Kidney glomerular epithelial cell (primary cell): ENCODE data around the gene ILDR1.
"Not testable (repeated sequence)": the region's sequence is repeated elsewhere in the genome, so short reads cannot be mapped to it uniquely, and the experiment has no call there.

Experiments used
- DNase-seq: peaks from one replicate; lab custom pipeline; 2025; lab: John Stamatoyannopoulos, UW

Gene ILDR1

DNA sequence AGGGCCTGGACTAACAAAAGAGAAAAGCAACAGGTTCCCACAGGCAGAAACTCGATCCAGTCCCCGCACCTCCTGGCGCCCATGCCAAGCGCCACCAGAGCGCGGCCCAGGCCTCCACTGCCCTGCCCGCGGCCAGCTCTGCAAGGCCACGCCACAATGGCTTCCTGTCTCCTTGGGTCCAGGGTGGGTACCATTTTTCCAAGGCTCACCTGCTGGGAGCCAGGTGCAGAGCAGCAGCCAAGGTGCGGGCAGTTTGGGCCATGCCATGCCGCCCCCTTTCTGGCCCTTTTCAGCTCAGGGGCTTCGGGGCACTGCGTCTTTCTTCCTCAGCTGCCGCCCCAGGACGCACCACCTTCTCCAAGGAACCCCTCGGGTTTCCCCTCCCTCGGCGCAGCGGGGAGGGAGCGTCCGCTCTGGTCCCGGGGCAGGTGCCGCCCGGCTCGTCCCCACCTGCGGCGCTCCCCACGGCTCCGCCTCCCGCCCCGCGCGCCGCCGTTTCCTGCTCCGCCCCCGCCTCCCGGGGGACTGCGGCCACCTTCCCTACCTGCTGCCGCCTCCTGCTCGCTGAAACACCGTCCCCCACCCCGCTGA is at the start of gene ILDR1:
ILDR1 (minus strand) TSS at position 437 of the 591 bp plus-strand sequence; CDS start at position 267, 170 bp downstream.
- DNase-seq, result no peak

DNA sequence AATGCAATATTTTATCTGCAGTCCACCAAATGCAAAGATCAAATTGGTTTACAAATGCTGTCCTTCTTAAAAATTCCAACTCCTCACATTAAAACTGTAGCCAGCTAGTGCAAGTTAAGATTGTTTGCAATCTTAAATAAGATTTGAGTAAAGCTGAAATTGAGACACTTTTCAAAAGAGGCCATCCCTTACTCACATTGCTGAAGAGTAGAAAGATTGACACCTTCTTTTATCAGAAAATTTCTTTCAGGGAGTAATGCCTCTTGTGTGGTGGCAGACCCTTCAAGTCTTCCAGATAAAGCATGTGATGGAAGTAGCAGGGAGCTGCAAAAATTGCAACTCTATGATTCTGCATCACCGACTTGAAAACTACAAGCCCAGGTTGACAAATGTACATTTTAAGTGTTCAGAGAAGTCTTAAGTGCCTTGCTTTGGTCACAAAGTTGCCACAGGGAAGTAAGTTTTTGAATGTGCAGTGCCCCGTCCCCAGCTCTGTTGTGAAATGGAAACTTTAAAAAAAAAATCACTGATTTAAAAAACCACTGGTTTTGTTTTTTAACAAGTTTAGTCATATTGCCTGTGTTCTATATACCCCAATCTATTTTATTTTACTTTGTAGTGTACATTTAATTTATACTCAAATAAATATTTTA is 45.7 kb upstream of the ILDR1 start:
- no peak for DNase-seq

DNA sequence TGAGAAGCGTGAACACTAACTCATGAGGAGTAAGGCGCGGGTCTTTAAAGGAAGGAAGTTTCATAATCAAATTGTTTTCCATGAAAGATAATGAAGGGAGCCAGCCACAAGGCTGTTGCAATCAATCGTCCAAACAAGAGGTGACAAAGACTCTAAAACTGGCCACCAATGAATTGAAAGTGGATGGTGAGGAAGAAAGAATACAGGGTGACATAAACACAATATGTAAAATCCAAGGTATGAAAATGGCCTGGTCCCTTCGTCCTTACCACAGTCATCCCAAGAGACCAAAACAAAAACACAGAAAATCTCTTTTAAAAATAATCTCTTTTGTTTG is 45.1 kb upstream of the ILDR1 start:
- DNase-seq, result no peak

DNA sequence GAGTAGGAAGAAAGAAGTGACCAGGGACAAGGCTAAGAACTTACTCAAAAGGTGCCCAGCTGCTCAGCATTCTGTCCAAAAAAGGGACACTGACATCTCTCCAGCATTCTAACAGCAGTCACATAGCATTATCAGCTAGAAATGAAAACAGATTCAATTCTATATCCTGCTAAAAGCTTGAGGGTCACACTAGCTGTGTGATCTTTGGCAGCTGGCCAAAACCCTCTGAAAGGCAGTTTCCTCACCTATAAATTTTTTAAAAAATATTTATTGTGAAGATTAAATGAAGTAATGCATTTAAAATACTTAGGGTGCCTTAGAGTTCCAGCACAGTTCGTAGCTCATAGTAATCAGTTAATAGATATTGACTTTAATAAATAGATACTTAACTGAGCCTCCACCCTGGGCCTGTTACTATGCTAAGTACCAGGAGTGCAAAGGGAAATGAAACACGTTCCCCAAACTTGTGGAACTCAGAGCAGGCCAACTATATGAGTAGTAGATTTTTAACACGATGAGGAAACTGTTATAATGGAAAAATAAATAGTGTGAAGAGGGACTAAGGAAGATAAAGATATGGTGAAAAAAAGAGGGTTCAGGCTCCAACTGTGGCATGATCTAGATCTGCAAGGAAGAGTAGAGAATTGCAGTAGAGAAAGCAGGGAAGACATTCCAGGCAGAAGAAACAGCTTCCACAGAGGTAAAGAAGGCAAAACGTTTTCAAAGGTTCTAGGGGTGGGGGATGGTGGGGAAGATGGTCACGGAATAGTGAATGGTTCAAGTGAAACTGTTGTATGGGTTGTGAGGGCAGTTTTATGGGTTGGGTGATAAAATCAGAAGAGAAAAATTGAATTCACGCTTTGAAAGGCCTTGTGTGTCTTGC is 44.5 kb upstream of the ILDR1 start:
- no peak for DNase-seq

DNA sequence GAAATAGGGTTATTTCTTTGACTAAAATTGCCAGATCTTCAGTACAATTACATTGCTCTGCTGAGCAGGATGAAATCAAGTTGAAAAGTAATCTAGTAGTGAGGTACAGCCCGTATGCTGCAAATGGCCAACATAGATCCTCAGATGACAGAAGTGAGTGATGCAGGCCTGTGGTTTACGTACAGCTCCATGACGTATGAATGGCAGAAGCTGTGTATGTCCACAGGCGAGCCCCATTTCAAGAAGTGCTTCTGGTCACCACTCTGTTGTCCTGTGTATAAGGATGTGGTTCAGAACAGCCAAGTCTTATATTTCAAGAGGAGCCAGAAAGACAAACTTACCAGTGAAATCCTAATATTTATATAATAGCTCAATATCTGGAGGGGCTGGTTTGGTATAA is 42.3 kb upstream of the ILDR1 start:
- no peak for DNase-seq

DNA sequence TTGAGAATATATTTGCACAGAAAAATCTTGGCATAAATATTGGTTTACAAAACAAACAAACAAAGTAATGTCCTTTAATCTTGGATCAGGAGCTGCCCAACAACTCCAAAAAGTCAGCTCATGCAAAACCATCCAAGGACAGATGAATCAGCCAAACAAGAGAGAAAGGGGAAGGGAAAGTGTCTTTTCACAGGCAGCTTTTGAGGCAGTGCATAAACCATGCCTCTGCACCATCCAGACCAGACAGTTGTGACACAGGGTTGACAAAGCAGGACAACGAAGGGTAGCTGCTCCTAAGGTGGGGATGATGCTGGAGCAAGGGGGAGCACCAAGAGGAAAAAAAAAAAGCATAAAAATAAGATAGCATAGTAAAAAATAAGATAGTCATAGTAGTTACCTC is 41.9 kb upstream of the ILDR1 start:
- no peak for DNase-seq

DNA sequence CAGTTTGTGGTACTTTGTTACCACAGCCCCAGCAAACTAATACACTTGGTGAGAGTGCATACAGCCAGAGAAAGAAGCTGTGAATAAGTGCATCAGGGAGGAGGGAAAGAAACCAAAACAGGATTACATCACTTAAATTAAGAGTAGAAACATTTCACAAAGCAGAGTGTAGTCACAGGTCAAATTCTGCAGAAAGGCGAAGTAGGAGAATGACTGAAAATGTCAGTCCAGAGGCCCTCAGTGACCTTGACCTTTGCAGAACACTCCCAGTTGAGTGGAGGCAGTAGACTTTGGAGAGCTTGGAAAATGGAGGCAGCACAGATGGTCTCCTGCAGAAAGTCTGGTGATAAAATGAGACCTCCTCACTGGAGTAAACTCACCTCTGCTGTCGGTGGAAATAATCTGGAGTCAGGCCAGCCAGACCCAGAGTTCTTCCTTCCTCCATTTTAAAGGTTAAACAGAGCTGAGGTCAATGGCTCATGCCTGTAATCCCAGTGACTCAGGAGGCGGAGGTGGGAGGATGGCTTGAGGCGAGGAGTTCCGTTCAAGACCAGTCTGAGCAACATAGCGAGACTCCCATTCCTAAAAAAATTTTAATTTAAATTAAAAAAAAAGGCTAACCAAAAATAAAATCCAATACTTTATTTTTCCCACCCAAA is 38.1 kb upstream of the ILDR1 start:
- DNase-seq, result no peak

DNA sequence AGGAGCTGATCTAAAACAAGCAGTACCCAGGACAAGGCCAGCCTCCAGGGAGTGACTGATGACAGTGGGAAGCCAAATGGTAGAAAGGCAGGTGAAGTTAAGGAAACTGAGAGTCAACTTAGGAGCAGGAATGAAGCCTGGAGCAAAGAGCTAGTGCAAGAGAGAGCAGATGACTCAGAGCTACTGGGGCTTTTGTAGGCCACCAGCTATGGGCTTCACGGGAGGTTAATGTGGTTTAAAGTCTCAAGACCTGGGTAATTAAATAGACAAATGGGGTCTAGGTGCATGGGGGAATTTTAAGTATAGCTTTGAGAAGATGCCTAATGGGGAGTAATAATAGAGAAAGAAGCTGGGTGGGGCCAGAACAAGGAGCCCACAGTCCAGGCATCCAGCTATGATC is 36.2 kb upstream of the ILDR1 start:
- no peak for DNase-seq

DNA sequence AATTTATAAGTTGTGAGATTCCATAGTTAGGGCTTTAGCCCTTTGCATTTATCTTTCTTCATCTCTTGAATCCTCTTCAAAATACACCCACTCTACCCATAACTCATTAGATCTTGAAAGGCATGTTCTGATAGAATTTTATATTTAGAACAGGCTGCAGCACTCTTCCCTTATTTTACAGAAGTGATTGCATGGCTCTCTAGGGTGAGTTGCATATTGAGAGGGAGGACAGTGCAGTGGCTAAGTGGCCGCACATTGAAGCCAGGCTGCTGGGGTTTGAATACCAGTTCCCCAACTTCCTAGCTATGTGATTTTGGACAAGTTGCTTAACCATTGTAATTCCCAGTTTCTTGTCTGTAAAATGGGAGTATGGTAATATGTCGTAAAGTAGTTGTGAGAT is 35.6 kb upstream of the ILDR1 start:
- no peak for DNase-seq

DNA sequence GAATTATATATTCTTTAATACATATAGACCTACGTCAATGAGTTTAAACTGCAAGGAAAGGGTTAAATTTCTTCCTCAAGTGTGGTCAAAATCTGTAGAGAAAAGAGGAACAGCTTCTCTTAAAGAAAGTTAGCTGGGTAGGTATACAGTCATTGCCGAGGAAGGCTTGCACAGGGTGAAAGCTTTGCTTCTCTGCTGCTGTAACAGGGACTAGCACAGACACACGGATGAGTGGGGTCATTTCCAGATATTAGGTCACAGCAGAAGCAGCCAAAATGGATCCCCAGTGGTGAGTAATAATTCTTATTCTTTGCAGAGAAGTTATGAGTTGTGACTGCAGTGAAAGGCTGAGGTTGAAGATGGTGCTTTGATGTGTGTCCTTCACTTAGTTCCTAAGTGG is 33.2 kb upstream of the ILDR1 start, which contains the start of gene CD86:
CD86 (plus strand) TSS at position 148 of the 400 bp plus-strand sequence; CDS start at position 276, 128 bp downstream.
- DNase-seq, result no peak

DNA sequence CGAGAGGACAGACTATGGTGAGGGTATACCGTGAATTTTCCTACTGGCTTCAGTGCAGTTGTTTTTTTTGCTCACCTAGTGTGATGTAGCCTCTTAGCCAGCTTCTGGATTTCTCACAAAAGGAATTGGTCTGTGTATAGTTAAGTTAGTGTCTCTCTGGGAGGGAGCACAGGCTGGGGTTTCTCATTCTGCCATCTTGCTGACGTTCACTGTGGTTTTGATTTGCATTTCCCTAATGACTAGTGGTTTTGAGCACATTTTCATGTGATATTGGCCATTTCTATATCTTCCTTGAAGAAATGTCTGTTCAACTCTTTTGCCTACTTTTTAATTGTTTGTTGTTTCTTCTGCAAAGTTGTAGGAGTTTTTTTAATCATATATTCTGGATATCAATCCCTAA is 30.9 kb upstream of the ILDR1 start:
- no peak for DNase-seq

DNA sequence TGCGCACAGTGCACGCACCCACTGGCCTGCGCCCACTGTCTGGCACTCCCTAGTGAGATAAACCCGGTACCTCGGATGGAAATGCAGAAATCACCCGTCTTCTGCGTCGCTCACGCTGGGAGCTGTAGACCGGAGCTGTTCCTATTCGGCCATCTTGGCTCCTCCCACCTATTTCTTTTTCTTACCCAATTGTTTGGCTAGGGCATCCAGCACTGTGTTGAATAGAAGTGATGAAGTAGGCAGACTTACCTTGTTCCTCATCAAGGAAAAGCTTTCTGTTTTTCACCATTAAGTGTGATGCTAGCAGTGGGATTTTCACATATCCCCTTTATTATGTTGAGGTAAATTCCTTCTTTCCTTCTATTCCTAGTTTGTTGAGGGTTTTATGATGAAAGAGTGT is 25.7 kb upstream of the ILDR1 start:
- not testable (repeated sequence) for DNase-seq

DNA sequence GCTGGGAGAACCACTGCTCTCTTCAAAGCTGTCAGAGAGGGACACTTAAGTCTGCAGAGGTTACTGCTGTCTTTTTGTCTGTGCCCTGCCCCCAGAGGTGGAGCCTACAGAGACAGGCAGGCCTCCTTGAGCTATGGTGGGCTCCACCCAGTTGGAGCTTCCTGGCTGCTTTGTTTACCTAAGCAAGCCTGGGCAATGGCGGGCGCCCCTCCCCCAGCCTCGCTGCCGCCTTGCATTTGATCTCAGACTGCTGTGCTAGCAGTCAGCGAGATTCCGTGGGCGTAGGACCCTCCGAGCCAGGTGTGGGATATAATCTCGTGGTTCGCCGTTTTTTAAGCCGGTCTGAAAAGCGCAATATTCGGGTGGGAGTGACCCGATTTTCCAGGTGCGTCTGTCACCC is 25.2 kb upstream of the ILDR1 start:
- not testable (repeated sequence) for DNase-seq

DNA sequence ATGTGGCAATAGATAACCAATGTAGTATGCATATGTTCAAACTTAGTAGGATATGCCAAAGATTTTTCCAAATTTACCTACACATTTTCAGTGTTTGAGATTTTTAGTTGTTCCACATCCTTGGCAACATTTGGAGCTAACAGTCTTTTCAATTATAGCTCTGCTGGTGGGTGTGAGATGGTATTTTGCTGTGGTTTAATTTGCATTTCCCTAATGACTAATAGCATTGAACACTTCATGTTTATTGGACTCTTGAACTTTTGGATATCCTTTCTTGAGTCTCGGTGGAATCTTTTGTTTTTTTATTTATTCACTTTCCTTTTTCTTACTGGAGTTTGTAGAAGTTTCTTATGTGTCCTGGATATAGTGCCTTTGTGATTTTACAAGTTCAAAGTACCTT is 11.0 kb upstream of the ILDR1 start:
- DNase-seq, result no peak

DNA sequence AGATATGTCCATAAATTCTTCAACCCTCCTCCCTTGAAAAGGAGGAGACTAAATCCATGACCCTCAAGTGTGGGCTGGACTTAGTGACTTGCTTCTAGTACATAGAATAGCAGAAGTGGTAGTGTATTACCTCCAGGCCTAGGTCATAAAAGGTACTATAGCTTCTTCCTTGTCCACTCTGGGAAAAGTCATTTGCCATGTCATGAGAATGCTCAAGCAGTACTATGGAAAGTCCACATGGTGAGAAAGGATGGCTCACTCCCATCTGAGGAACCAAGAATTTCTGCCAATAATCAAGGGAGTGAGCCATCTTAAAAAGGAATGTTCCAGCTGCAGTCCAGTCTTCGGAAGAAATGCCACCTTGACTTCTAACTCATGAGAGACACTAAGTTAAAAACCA is 10.5 kb upstream of the ILDR1 start:
- DNase-seq, result no peak

DNA sequence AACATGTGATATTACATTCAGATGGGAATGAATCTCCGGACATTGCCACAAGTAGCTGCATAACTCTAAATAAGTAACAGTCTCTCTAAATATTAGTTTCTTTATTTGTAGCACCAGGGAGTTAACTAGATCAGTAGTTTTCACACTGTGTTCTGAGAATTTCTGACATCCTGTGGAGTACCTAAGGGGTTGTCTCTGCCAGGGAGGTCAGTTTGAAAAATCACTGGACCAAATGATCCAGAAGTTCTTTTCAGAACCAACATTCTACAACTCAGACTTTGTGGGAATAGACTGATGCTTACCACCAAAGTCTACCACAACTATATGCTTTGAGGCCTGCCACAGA is 9.0 kb upstream of the ILDR1 start:
- no peak for DNase-seq

DNA sequence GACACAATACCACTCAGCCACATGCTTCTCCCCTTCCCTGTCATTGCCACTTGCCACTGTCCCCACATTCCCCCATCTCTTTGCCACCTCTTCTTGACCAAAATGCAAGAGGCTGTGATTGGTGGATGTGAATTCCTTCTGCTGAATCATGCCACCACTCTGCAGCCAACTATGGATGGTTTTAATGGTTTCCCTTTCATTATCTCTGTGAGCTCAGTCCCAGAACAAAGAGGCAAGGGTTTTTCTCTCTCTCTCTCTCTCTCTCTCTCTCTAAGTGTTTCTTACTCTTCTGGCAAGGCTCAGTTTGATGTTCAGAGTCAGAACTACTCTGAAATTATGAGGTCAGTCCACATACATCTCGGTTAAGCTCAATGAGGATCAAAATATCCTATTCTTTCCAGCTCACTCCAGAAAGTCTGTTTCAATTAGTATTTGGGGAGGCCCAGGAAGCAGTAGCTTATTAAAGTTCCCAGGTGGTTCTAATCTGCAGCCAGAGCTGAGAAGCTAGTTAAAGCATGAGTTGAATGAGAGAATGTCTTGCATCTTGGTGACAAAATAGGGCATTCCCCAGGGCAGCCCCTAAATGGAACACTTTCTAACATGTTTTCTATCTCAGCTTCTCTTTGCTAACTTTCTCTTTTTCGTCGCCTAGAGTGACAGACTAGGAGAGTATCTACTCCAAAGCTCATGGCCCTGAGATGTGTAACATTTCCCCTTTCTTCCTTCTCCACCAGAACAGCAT is 8.5 kb upstream of the ILDR1 start:
- no peak for DNase-seq

DNA sequence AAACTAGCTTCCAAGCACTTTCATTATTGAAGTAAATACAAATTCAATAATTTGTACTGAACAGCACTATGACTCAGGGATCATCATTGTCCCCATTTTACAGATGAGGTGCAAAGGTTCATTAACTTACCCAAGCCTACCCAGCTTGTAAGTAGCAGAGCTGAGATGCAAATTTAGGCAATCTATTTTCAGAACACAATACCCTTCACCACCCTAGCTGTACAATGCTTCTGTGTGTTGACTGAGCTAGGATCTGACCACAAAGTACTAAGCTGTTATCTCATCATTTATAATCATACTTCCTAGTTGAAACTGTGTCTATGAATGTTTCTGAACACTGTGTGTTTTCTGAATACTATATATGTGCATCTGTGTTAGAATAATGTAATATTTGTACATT is 3.2 kb upstream of the ILDR1 start:
- DNase-seq, result no peak

DNA sequence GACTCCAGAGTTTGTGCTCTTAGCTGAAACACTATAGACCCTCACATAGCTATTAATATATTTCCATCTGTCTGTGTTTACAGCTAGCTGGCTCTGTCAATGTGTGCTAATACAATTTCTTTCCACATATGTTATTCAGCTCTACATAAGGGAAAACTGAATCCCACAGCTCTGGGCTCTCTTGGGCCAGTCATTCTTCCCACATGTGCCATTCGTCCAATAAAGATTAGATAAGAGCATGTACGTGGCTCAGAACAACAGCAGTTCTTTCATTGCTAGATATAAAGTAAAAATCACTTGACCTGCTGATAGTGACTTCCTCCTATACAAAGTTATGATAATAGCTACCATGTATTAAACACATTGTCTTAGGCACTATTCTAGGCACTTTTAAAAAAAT is 2.8 kb upstream of the ILDR1 start:
- no peak for DNase-seq

DNA sequence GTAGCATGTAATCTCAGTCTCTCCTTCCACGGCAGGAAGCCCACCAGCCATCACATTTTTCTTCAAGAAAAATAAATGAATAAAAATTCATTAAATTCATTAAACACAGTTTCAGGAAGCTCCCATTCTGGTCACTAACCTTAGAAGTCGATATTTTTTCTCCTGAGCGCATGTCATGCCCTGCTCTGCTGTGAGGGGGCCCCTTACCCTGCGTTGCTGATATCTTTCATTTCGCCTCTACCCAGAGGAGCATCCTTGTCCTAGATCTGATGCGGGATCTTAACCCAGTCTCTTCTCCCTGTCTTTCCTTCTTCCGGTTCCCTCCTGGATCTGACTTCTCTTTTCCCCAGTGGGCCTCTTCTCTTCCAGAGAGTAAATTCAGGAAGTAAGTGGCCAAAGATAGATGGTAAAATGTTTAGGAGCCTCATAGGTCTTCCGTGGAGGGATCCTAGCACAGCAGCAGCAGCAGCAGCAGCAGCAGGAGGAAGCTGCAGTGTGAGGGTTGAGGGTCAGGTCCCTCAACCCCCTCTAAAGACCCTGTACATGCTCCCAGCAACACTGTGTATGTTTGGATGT is 1.4 kb upstream of the ILDR1 start:
- DNase-seq, result no peak

DNA sequence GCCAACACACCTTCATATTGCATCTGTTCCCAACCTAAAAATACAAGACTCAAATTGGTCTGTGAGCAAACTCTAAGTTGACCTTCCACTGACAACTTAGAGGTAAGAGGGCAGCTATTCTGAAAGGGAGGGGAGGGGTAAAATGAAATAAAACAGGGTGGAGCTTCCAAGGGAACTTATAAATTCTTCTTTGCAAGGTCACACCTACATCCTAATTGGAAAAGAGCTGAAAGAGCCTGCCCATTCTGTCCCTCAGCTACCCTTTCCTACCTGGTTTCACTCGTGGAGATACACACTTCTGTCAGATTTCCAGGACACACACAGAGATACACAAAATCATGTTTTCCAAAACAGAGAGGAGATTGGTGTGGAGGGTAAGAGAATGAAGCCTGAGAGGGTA is 1.0 kb downstream of the ILDR1 start:
- no peak for DNase-seq

DNA sequence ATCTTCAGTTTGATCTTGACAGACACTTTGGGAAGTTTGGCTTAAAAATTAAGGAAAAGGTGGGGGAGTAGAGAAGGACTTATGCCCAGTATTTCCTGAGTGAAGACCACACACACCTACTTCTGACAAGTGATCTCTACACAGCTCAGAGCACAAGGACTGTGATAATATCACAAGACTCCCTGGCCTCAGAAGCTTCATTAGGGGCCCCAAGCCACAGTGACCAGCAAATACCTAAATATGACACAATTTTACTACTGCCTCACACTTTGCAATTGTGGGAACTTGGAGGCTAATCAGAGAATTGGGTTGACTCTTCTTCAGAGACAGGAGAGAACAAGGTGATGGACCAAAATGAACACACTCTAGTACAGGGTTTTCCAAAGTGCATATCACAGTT is 2.6 kb downstream of the ILDR1 start:
- no peak for DNase-seq
